ENCODE results near the gene OR9Q1. TPM values are rescaled to one million over a fixed set of nuclear protein-coding genes. Genes with fewer than 3 reads are reported as not detected.

OR9Q1 gene
- total RNA-seq, 1 donor from 2014 or later: not detected

- FAIRE-seq (no peak), DNase-seq (ENCODE audit: low spot score in 2 of 2) (no peak)
Observed at GRCh38 chr11:58216476-58216875, 192.8 kb downstream of the OR9Q1 start.

- FAIRE-seq: no peak
- DNase-seq (ENCODE audit: low spot score in 2 of 2): no peak
Observed at GRCh38 chr11:58222721-58223120, 199.0 kb downstream of the OR9Q1 start.

GRCh38 chr11:58227956-58228615 is 204.4 kb downstream of the OR9Q1 start:
- FAIRE-seq: no peak
- no peak for DNase-seq (ENCODE audit: low spot score in 2 of 2)

Small RNAs within 50 kb of the gene (small RNA-seq; reads per million reads assigned to genes)
- not detected for gene RNU6-899P

Other genes with a start within 250 kb of the OR9Q1 start
- gene OR6Q1, start 7.1 kb downstream of the OR9Q1 start, total RNA-seq: not detected
- gene OR9I1, start 101.6 kb downstream of the OR9Q1 start, total RNA-seq: not detected
- under 0.01 TPM for gene OR9Q2, start 165.2 kb downstream of the OR9Q1 start, total RNA-seq
- gene OR1S2, start 180.3 kb downstream of the OR9Q1 start, total RNA-seq: not detected
- gene OR1S1, start 188.8 kb downstream of the OR9Q1 start, total RNA-seq: not detected
- not detected for gene OR10Q1, start 205.0 kb downstream of the OR9Q1 start, total RNA-seq
- gene OR10W1, start 244.4 kb downstream of the OR9Q1 start, total RNA-seq: not detected